OCI-LY7 (cell line): ENCODE results near the gene BICD2. TPM values are rescaled to one million over a fixed set of nuclear protein-coding genes. Genes with fewer than 3 reads are reported as not detected.
"Not testable (repeated sequence)": the region's sequence is repeated elsewhere in the genome, so short reads cannot be mapped to it uniquely, and the experiment has no call there.

Source experiments
- Bru-seq: library from RNA; stranded (reverse); fragments of 400-500 nt; gene quantifications from one replicate; lab custom pipeline; 2021; lab: Mats Ljungman, UMichigan
- BruChase-seq, 2 experiments: library from RNA; stranded (reverse); fragments of 400-500 nt; gene quantifications; one replicate each; lab custom pipeline; 2021; lab: Mats Ljungman, UMichigan
- BruUV-seq: library from RNA; stranded (reverse); fragments of 400-500 nt; replicated peaks from 2 replicates; lab custom pipeline; 2021; lab: Mats Ljungman, UMichigan
- CTCF ChIA-PET: fragments of 300-600 bp; sonication (Branson Sonifier 250); formaldehyde crosslinking; loops from one replicate; lab custom pipeline; 2022; ENCODE audit warnings: antibody characterized with exemption; ENCODE audit not compliant: unreplicated experiment; lab: Charles Lee
- POLR2A ChIA-PET: fragments of 300-600 bp; sonication (Branson Sonifier 250); formaldehyde crosslinking; loops from one replicate; lab custom pipeline; 2022; ENCODE audit warnings: antibody characterized with exemption; lab: Charles Lee
- DNase-seq: peaks from one replicate; pipeline ENCODE4 v3.0.0-alpha.2; 2015; ENCODE audit warnings: low spot score
- H2AFZ ChIP-seq: fragments of 200-600 bp; sonication (generic), shearing (Covaris generic); 2 replicates; pipeline ENCODE4 v1.6.1; 2014; ENCODE audit warnings: mild to moderate bottlenecking, antibody characterized with exemption, low read length, moderate library complexity
- H3K27ac ChIP-seq: fragments of 200-600 bp; sonication (generic); 2 replicates; pipeline ENCODE4 v1.5.1; 2014; ENCODE audit warnings: mixed run types, low read depth, mild to moderate bottlenecking, moderate library complexity, low read length, inconsistent platforms; ENCODE audit not compliant: poor library complexity, severe bottlenecking
- H3K36me3 ChIP-seq: fragments of 200-600 bp; sonication (generic); 2 replicates; pipeline ENCODE4 v1.6.1; 2014; ENCODE audit warnings: mild to moderate bottlenecking, antibody characterized with exemption, low read length, moderate library complexity, mixed read lengths; ENCODE audit not compliant: insufficient read depth
- H3K4me1 ChIP-seq: fragments of 200-600 bp; sonication (generic); 2 replicates; pipeline ENCODE4 v1.5.1; 2014; ENCODE audit warnings: mild to moderate bottlenecking, low read length; ENCODE audit not compliant: insufficient read depth, poor library complexity, severe bottlenecking
- H3K4me2 ChIP-seq: fragments of 200-600 bp; sonication (generic); 2 replicates; pipeline ENCODE4 v1.6.1; 2014; ENCODE audit warnings: mild to moderate bottlenecking, low read length
- H3K4me3 ChIP-seq: fragments of 200-600 bp; sonication (generic); 2 replicates; pipeline ENCODE4 v1.5.1; 2014; ENCODE audit warnings: mild to moderate bottlenecking, low read depth, low read length; ENCODE audit not compliant: poor library complexity, severe bottlenecking
- H3K79me2 ChIP-seq: fragments of 200-600 bp; sonication (generic); 2 replicates; pipeline ENCODE4 v1.6.1; 2016; ENCODE audit warnings: low read depth, mild to moderate bottlenecking, low read length, moderate library complexity, mixed read lengths; ENCODE audit not compliant: insufficient read depth
- H3K9me2 ChIP-seq: fragments of 200-600 bp; sonication (generic); 2 replicates; pipeline ENCODE4 v1.6.1; 2016; ENCODE audit warnings: mild to moderate bottlenecking, low read length, mixed read lengths; ENCODE audit not compliant: insufficient read depth
- H3K9me3 ChIP-seq: fragments of 200-600 bp; sonication (generic); 2 replicates; pipeline ENCODE4 v1.6.1; 2014; ENCODE audit warnings: mild to moderate bottlenecking, mixed run types, low read length, mixed read lengths
- H4K20me1 ChIP-seq: fragments of 200-600 bp; sonication (generic); 2 replicates; pipeline ENCODE4 v1.6.1; 2014; ENCODE audit warnings: mild to moderate bottlenecking, antibody characterized with exemption, low read length, moderate library complexity, mixed read lengths; ENCODE audit not compliant: insufficient read depth
- CTCF ChIP-seq: fragments of 200-600 bp; sonication (generic); conservative IDR thresholded peaks from 2 replicates; pipeline ENCODE4 v1.5.1; 2014; ENCODE audit warnings: mild to moderate bottlenecking, antibody characterized with exemption, low read length, moderate library complexity, mixed read lengths
- EZH2phosphoT487 ChIP-seq: fragments of 200-600 bp; sonication (generic); IDR thresholded peaks from 2 replicates; pipeline ENCODE4 v1.6.1; 2018; ENCODE audit warnings: low read depth, borderline replicate concordance, mild to moderate bottlenecking, mixed run types, antibody characterized with exemption, low read length, moderate library complexity, mixed read lengths
- intact Hi-C: fragments of 100-400 bp; cut with micrococcal nuclease; formaldehyde crosslinking; loops from one replicate; pipeline ENCODE4 v1.10.0; 2022; ENCODE audit not compliant: unreplicated experiment
- long read RNA-seq: library from polyadenylated mRNA; stranded (forward); transcript quantifications from one replicate; pipeline ENCODE4 v2.0.0, GENCODE V29; 2022
- total RNA-seq, 2 experiments: library from RNA; depleted of rRNA in 1 of 2; stranded (reverse); fragments of >200 nt in 1 of 2; shearing (Covaris generic) in 1 of 2; gene quantifications; 2 replicates each; pipeline ENCODE4 v1.2.3, GENCODE V29; 2014 to 2022

The BICD2 gene
- 71.0 and 71.7 TPM in 2 replicates for total RNA-seq (2014; rRNA removed; shearing (Covaris generic))
- 46.5 and 53.9 TPM in 2 replicates for total RNA-seq (2022)
- percentile 67 among the genes with signal in this experiment for Bru-seq, nascent RNA
- BruChase-seq, experiment 1, labeled RNA remaining after a 6-hour chase = percentile 74 among the genes with signal in this experiment
- BruChase-seq, experiment 2, labeled RNA remaining after a 2-hour chase = percentile 79 among the genes with signal in this experiment
- long read RNA-seq, full-length matches to known transcripts = 65 of 200 reads
- long read RNA-seq, partial matches to known transcripts = 48 of 200 reads
- long read RNA-seq, other reads (novel, unspliced or antisense) = 87 of 200 reads

- intact Hi-C loops = loop anchor here (1.0 to 10.0 kb wide), 3 partner anchors 43 to 472 kb away; partner anchors contain the start of gene IARS1
- Histone ChIP-seq H3K4me2 (peak within 1 kb of the TSS; percentile 100), H3K79me2 (peaks cover 50% of the 10 kb centered on the region), H3K36me3 (no peaks in the 10 kb centered on the region), H3K27ac (peak within 1 kb of the TSS; percentile 86), H3K9me3 (no peaks in the 10 kb centered on the region), H2AFZ (peak within 1 kb of the TSS; percentile 83), H3K4me3 (peak within 1 kb of the TSS; percentile 99), H3K4me1 (peaks cover 49% of the 10 kb centered on the region), H3K9me2 (no peaks in the 10 kb centered on the region), H4K20me1 (peaks cover 23% of the 10 kb centered on the region)
- no TSS peak for BruUV-seq
- ChIA-PET CTCF (interaction anchor here (0.6 to 1.1 kb wide), 2 partner anchors 47 kb away, joined by 3 to 4 read pairs; no protein-coding TSS in a partner anchor), POLR2A (interaction anchor here (0.8 to 1.5 kb wide), 6 partner anchors 9 to 45 kb away, joined by 3 to 4 read pairs (median 3); no protein-coding TSS in a partner anchor)
- DNase-seq = peak; percentile 98
- no peak for TF ChIP-seq EZH2phosphoT487
- no peak for TF ChIP-seq CTCF
Measured at GRCh38 chr9:92764381-92764987, at the start of gene BICD2. TSS of gene BICD2 (minus strand) at chr9:92764833. CDS start at chr9:92764744, 89 bp downstream.

- H3K79me2 ChIP-seq, intact Hi-C loops, H3K27ac ChIP-seq, H3K4me1 ChIP-seq, H3K4me3 ChIP-seq, H3K9me2 ChIP-seq, POLR2A ChIA-PET, H3K9me3 ChIP-seq, H3K4me2 ChIP-seq, CTCF ChIA-PET, H2AFZ ChIP-seq, DNase-seq, BruUV-seq, H3K36me3 ChIP-seq, H4K20me1 ChIP-seq: not testable (repeated sequence)
Measured at GRCh38 chr9:92809629-92810326, 45.1 kb upstream of the BICD2 start.
